Activated naive CD8-positive, alpha-beta T cell treated with anti-CD3 and anti-CD28 coated beads, Interleukin-2, amount 10 ng/mL, durations not matched to agents 7 days and 5 days (primary cell): Measurements from ENCODE around the gene PCSK7. TPM values are rescaled to one million over a fixed set of nuclear protein-coding genes. Genes with fewer than 3 reads are reported as not detected.

ENCODE experiments used
- ATAC-seq: fragments of 150-1000 bp; cut with Tn5 transposase; one replicate; pipeline ENCODE4 v1.10.0; 2021; ENCODE audit warnings: low read depth, moderate library complexity
- POLR2A ChIA-PET: fragments of 350-600 bp; sonication (Branson Sonifier 250); formaldehyde crosslinking; loops from one replicate; lab custom pipeline; 2021; ENCODE audit warnings: antibody characterized with exemption; lab: Charles Lee
- DNase-seq: peaks from one replicate; pipeline ENCODE4 v3.0.0; 2021
- H3K27ac Mint-ChIP-seq: one replicate; pipeline ENCODE4 v1.8.0; 2022; ENCODE audit warnings: mild to moderate bottlenecking, mixed read lengths
- H3K27me3 Mint-ChIP-seq: one replicate; pipeline ENCODE4 v1.8.0; 2022; ENCODE audit warnings: mild to moderate bottlenecking, moderate library complexity, mixed read lengths
- H3K36me3 Mint-ChIP-seq: one replicate; pipeline ENCODE4 v1.8.0; 2021; ENCODE audit warnings: mild to moderate bottlenecking, mixed read lengths
- H3K4me1 Mint-ChIP-seq: one replicate; pipeline ENCODE4 v1.8.0; 2021; ENCODE audit warnings: mixed read lengths
- H3K4me3 Mint-ChIP-seq: one replicate; pipeline ENCODE4 v1.8.0; 2022; ENCODE audit warnings: mild to moderate bottlenecking, moderate library complexity, mixed read lengths
- H3K9me3 Mint-ChIP-seq: one replicate; pipeline ENCODE4 v1.8.0; 2021; ENCODE audit warnings: mixed read lengths
- total RNA-seq, 2 experiments: library from RNA; stranded (reverse); gene quantifications; one replicate each; pipeline ENCODE4 v1.2.3, GENCODE V29; 2021

The PCSK7 gene
- total RNA-seq, 2 experiments from 2014 or later = 191 to 195 TPM

- H3K27ac Mint-ChIP-seq = peak overlapping the region; percentile 46
- no peak overlapping the region for H3K4me3 Mint-ChIP-seq
- DNase-seq (no peak), ATAC-seq (no peak)
- H3K27me3 Mint-ChIP-seq = no peaks in the 10 kb centered on the region
- peaks cover 31% of the 10 kb centered on the region for H3K36me3 Mint-ChIP-seq
- no peaks in the 10 kb centered on the region for H3K9me3 Mint-ChIP-seq
- peaks cover 30% of the 10 kb centered on the region for H3K4me1 Mint-ChIP-seq
- POLR2A ChIA-PET = no interaction called here
These were observed 3.8 kb downstream of the PCSK7 start for GRCh38 chr11:117228091-117228490.

- Mint-ChIP-seq H3K27me3 (no peaks in the 10 kb centered on the region), H3K27ac (peak overlapping the region; percentile 25), H3K9me3 (no peaks in the 10 kb centered on the region), H3K4me3 (no peak overlapping the region), H3K4me1 (peaks cover 32% of the 10 kb centered on the region), H3K36me3 (peaks cover 35% of the 10 kb centered on the region)
- DNase-seq (no peak), ATAC-seq (peak; percentile 61)
- POLR2A ChIA-PET = interaction anchor here (0.6 to 1.2 kb wide), 3 partner anchors 47 to 1534 kb away, joined by 3 to 6 read pairs (median 3); partner anchors contain the start of gene PAFAH1B2
These were observed 5.2 kb downstream of the PCSK7 start for GRCh38 chr11:117226388-117227385.

- POLR2A ChIA-PET = interaction anchor here (1.8 kb wide), 1 partner anchor 47 kb away, joined by 5 read pairs; the partner anchor contains the start of gene SIDT2
- ATAC-seq = no peak
- DNase-seq = no peak
- no peaks in the 10 kb centered on the region for H3K9me3 Mint-ChIP-seq
- peaks cover 27% of the 10 kb centered on the region for H3K4me1 Mint-ChIP-seq
- no peaks in the 10 kb centered on the region for H3K27me3 Mint-ChIP-seq
- H3K36me3 Mint-ChIP-seq = peaks cover 35% of the 10 kb centered on the region
- H3K27ac Mint-ChIP-seq = no peak overlapping the region
- no peak overlapping the region for H3K4me3 Mint-ChIP-seq
These were observed 6.2 kb downstream of the PCSK7 start for GRCh38 chr11:117225553-117226170.

GRCh38 chr11:117223741-117224689 lies 7.9 kb downstream of the PCSK7 start:
- ATAC-seq (no peak), DNase-seq (no peak)
- peaks cover 33% of the 10 kb centered on the region for H3K36me3 Mint-ChIP-seq
- H3K4me1 Mint-ChIP-seq = peaks cover 16% of the 10 kb centered on the region
- no peaks in the 10 kb centered on the region for H3K27me3 Mint-ChIP-seq
- POLR2A ChIA-PET = interaction anchor here (1.8 kb wide), 1 partner anchor 45 kb away, joined by 5 read pairs; the partner anchor contains the start of gene SIDT2
- no peak overlapping the region for H3K27ac Mint-ChIP-seq
- H3K4me3 Mint-ChIP-seq = no peak overlapping the region
- no peaks in the 10 kb centered on the region for H3K9me3 Mint-ChIP-seq

GRCh38 chr11:117222991-117223740 lies 8.7 kb downstream of the PCSK7 start:
- POLR2A ChIA-PET = interaction anchor here (0.7 to 1.2 kb wide), 2 partner anchors 8 to 26 kb away, joined by 3 to 5 read pairs; partner anchors contain the start of gene PCSK7

GRCh38 chr11:117221775-117222517 lies 9.9 kb downstream of the PCSK7 start:
- POLR2A ChIA-PET = interaction anchor here (1.0 to 1.3 kb wide), 3 partner anchors 10 to 77 kb away, joined by 3 to 5 read pairs (median 3); partner anchors contain the start of genes PAFAH1B2 and PCSK7
- Mint-ChIP-seq H3K27me3 (no peaks in the 10 kb centered on the region), H3K9me3 (no peaks in the 10 kb centered on the region), H3K27ac (no peak overlapping the region), H3K4me1 (peaks cover 7% of the 10 kb centered on the region), H3K4me3 (no peak overlapping the region), H3K36me3 (peaks cover 23% of the 10 kb centered on the region)
- ATAC-seq (no peak), DNase-seq (peak; percentile 12)

More at GRCh38 chr11:117222991-117223740, 8.7 kb downstream of the PCSK7 start:
- no peak for ATAC-seq
- Mint-ChIP-seq H3K4me1 (peaks cover 10% of the 10 kb centered on the region), H3K36me3 (peaks cover 29% of the 10 kb centered on the region), H3K27ac (no peak overlapping the region), H3K9me3 (no peaks in the 10 kb centered on the region), H3K4me3 (no peak overlapping the region), H3K27me3 (no peaks in the 10 kb centered on the region)
- DNase-seq = peak; percentile 14

- Mint-ChIP-seq H3K9me3 (no peaks in the 10 kb centered on the region), H3K36me3 (peaks cover 27% of the 10 kb centered on the region), H3K4me1 (peaks cover 3% of the 10 kb centered on the region), H3K4me3 (no peak overlapping the region), H3K27ac (peak overlapping the region; percentile 36), H3K27me3 (no peaks in the 10 kb centered on the region)
- POLR2A ChIA-PET = interaction anchor here (1.0 to 1.3 kb wide), 4 partner anchors 9 to 77 kb away, joined by 3 to 4 read pairs (median 3); partner anchors contain the start of gene PAFAH1B2
- DNase-seq (no peak), ATAC-seq (no peak)
These were observed 10.7 kb downstream of the PCSK7 start for GRCh38 chr11:117220999-117221774.

GRCh38 chr11:117220568-117220967 lies 11.3 kb downstream of the PCSK7 start:
- peak overlapping the region; percentile 36 for H3K27ac Mint-ChIP-seq
- H3K27me3 Mint-ChIP-seq = no peaks in the 10 kb centered on the region
- H3K4me1 Mint-ChIP-seq = peaks cover 3% of the 10 kb centered on the region
- H3K4me3 Mint-ChIP-seq = no peak overlapping the region
- DNase-seq = peak; percentile 21
- H3K9me3 Mint-ChIP-seq = no peaks in the 10 kb centered on the region
- peaks cover 26% of the 10 kb centered on the region for H3K36me3 Mint-ChIP-seq
- POLR2A ChIA-PET = interaction anchor here (1.0 to 1.3 kb wide), 3 partner anchors 9 to 76 kb away, joined by 3 to 4 read pairs (median 3); partner anchors contain the start of gene PAFAH1B2
- no peak for ATAC-seq

- no peaks in the 10 kb centered on the region for H3K27me3 Mint-ChIP-seq
- H3K4me3 Mint-ChIP-seq = no peak overlapping the region
- H3K4me1 Mint-ChIP-seq = peaks cover 3% of the 10 kb centered on the region
- no peak overlapping the region for H3K27ac Mint-ChIP-seq
- ATAC-seq = no peak
- POLR2A ChIA-PET = interaction anchor here (0.7 to 1.3 kb wide), 2 partner anchors 9 to 41 kb away, joined by 3 to 4 read pairs; no protein-coding TSS in a partner anchor
- no peaks in the 10 kb centered on the region for H3K9me3 Mint-ChIP-seq
- DNase-seq = no peak
- H3K36me3 Mint-ChIP-seq = peaks cover 26% of the 10 kb centered on the region
These were observed 11.9 kb downstream of the PCSK7 start for GRCh38 chr11:117219995-117220394.

- ATAC-seq (no peak), DNase-seq (no peak)
- Mint-ChIP-seq H3K27ac (no peak overlapping the region), H3K9me3 (no peaks in the 10 kb centered on the region), H3K36me3 (peaks cover 24% of the 10 kb centered on the region), H3K4me3 (no peak overlapping the region), H3K4me1 (peaks cover 3% of the 10 kb centered on the region), H3K27me3 (no peaks in the 10 kb centered on the region)
- POLR2A ChIA-PET = interaction anchor here (0.7 kb wide), 1 partner anchor 40 kb away, joined by 3 read pairs; no protein-coding TSS in a partner anchor
These were observed 12.4 kb downstream of the PCSK7 start for GRCh38 chr11:117219455-117219854.
